CD4-positive, alpha-beta T cell treated with Interleukin-15 for 1 hour (primary cell): ENCODE data around the gene AP2A2.
A peak's percentile ranks its signal among the peaks of the same experiment; 100 is the strongest.

ENCODE experiments used
- DNase-seq: peaks from one replicate; pipeline ENCODE4 v3.0.0-alpha.2; 2020

AP2A2 gene

DNA sequence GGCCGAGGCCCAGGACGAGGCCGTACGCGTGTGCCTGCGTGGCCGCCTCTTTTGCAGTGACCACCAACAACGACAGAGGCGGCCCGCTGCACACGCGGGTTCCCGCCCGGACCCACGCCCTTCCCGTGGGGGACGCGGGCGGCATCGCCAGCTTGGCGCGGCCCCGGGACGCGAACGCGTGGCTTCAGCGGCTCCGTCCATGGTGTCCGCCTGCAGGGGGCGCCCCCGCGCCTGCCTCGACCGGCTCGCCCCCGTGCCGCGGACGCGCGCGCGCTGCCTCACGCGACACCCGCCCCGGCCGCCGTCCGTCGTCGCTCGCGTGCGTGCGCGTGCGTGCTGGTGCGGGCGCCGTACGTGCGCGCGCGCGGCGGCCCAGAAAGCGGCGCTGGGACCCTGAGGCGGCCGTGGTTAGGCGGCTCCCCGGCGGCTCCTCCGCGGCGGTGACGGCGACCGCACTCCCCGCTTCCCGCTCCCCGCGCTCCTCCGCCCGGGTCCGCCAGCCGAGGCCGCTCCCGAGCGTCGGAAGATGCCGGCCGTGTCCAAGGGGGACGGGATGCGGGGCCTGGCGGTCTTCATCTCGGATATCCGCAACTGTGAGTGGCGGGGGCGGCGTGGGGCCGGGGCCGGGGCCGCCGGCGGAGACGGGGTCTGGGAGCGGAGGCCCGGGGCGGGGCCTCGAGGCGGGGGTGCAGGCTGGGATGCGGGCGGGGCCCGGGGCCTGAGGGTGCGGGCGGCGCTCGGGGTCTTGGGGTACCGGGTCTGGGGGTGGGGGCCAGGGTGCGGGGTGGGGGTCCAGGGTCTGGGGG, at the start of gene AP2A2:
AP2A2 (plus strand) TSS at position 375 of the 806 bp plus-strand sequence; CDS start at position 527, 152 bp downstream.
- DNase-seq = peak; percentile 90

DNA sequence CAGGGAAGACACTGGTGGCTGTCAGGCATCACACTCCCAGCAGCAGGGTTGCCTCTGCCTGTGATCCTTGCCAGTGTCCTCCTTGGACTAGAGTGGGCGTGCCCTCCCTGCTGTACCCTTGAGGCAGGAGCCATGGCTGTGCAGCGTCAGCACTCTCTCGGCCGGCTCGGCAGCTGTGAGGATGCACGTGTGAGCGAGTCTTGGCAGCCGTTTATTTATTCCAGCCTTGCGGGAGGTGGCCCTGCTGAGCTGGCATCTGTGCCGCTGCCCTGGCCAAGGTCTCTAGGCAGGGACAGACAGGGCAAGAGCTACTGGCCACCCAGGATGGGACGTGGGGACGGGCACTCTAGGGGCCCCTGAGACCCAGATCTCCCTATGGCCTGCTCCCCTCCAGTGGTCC, 49.1 kb upstream of the AP2A2 start:
- DNase-seq = no peak

DNA sequence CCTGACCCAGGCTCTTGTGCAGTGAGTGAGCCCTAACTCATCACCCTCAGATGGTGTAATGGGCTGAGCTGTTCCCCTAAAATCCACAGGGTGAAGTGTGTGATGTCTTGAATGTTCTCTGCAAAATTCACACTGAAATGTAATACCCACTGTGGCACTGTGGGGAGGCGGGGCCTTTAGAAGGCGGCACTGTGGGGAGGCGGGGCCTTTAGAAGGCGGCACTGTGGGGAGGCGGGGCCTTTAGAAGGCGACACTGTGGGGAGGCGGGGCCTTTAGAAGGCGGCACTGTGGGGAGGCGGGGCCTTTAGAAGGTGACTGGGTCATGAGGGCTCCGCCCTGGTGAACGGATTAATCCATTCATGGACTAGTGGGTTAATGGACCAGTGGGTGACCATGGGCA, 48.1 kb upstream of the AP2A2 start:
- DNase-seq = no peak

DNA sequence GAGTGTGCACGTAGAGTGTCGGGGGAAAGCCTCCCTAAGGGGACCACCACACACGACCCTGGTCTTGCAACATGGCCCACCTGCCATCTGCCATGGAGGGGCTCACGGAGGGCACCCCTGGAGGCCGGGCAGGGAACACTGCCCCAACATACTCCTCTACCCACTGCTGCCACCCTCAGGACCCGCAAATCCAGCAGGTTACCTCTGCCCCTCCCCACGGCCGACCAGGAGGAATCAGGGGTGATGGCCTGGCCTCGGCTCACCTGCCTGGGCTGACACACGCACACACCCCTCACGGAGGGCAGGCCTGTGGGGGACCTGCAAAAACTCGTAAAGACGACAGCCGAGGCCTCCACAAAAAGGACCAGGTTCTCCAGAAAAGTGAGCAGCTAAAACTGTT, 45.2 kb upstream of the AP2A2 start:
- DNase-seq = no peak

DNA sequence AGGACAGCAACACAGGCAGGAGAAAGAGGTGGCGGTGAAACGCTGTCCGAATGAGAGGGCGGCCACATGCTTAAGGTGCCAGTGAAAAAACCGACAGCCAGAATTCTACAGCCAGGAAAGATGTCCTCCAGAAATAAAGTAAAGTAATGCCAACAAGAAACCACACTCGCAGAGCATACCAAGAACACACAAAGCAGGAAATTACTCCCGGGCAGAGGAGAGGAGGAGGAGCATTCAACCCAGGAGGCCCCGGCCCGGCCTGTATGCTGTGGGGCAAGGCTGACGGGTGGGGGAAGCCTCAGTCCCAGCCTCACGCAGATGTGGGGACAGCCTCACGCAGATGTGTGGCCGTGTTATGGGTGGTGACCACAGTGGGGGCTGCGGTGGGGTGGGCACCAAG, 43.1 kb upstream of the AP2A2 start:
- DNase-seq = no peak

DNA sequence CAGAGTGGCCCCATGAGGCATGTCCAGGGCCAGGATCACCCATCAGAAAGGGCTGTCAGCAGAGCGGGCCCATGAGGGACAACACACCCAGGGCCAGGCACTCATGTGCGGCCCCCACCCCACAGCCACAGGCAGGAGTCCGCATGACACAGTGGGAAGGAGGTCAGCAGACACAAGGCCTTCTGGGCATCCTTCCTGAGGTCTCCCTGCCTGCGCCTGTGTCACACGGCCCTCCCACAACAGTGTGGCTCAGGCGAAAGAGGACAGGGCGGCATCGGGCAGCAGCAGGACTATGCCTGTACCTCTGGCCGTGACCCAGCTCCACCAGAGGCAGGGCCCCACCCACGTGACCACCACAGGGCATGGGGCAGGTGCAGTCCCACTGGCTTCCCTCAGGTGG, 42.1 kb upstream of the AP2A2 start:
- no peak for DNase-seq

DNA sequence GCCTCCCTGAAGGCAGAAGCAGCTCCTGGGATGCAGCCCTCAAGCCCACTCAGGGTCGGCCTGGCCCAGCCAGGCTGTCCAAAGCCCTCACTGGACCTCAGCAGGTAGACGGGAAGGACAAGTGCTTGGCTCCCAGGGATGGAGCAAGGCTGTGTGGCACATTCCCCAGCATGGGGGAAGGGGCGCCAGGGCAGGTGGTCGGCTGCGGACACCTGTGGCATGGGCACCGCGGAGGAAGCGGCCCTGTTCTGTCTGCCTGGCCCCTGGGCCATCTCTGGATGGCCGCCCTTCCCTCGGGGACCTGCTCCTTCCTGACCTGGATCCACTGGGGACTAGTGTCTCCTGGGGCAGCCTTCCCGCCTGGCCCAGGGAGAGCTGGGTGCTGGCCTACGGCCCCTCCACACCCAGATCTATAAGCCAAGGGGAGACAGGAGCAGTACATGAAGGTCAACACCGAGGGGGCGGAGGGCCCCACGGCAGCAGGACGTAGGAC, 41.0 kb upstream of the AP2A2 start:
- DNase-seq = no peak

DNA sequence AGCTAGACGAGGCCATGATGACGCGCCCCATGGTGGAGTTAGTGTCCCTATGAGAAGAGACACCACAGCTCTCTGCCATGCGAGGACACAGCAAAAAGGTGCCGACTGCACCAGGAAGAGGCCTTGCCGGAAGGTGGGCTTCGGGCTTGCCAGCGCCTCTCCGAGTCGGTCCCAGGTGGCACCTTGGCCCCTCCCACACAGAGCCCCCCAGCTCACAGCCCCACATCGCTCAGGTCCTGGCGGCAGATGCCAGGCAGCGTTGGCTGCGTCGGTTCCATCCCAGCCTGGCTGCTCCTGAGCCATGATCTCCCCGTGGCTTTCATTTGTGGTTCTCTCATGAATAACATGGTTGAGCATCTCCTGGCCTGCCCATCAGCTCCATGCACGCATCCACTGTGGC, 39.1 kb upstream of the AP2A2 start:
- no peak for DNase-seq

DNA sequence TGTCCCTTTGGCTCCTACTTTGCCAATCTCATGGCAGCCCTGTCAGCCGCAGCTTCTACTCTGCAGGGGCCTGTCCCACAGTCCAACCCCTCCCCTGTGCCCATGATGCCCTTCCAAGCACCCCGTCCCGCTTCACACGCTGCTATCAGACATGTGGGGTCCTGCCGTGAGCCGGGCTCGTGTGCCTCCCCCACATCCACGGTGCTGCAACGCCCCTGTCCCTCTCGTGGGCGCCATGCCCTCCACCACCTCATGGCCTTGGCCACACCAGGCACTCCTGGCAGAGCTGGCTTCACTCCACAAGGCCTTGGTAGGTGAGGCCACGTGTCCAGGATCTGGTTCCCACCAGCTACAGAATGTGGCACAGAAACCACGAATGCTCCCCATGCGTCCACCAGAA, 38.1 kb upstream of the AP2A2 start:
- DNase-seq = no peak

DNA sequence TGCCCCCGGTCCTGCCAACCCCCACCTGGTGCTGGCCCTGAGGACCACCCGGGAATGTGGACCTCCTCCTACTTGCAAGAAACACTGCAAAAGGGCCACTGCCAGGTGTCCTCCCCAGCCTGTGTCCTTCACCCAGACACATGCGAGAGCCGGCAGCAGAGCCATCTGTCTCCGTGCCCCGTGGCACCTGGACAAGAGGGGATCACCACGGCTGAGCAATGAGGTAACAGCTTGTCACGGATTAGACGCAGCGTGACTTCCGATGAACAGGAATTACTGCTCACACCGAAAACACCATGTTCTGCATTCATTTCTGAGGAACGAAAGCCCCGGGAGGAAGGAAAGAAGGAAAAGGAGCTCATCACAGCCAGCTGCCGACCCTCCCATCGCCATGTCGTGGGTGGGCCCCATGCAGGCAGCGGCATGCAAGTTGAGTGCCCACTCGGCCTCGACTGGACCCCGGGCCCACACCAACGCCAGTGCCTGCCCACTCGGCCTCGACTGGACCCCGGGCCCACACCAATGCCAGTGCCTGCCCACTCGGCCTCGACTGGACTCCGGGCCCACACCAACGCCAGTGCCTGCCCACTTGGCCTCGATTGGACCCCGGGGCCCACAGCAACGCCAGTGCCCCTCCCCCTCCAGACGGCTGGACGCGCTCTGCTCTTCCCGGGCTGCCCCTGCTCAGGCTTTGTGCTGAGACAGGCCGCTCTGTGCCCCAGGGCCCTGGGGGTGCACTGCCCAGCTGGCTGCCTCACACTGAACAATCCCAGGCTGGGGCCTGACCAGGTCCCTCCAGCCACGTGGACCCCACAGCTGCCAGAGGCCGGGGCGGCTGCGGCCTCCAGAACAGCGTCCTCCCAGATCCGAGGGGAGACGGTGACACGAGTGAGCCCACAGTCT, 37.1 kb upstream of the AP2A2 start:
- no peak for DNase-seq

DNA sequence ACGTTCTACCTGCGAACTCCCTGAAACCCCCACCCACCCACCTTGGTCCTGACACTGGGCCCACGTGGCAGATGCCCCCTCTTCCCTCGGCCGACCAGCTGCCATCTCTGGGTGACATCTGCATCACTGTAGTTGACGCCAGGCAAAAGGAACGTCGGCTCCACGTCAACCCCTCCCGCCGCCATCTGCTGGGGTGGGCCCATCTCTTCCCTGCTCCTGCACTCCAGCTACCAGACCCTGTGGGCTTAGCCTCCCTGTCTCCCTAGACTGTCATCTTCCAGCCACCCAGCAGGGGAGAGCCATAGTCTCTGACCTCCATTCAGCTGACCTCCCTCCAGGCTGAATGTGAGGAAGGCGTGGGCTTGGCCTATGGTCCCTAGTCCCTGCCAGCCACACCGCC, 36.4 kb upstream of the AP2A2 start:
- DNase-seq = no peak

DNA sequence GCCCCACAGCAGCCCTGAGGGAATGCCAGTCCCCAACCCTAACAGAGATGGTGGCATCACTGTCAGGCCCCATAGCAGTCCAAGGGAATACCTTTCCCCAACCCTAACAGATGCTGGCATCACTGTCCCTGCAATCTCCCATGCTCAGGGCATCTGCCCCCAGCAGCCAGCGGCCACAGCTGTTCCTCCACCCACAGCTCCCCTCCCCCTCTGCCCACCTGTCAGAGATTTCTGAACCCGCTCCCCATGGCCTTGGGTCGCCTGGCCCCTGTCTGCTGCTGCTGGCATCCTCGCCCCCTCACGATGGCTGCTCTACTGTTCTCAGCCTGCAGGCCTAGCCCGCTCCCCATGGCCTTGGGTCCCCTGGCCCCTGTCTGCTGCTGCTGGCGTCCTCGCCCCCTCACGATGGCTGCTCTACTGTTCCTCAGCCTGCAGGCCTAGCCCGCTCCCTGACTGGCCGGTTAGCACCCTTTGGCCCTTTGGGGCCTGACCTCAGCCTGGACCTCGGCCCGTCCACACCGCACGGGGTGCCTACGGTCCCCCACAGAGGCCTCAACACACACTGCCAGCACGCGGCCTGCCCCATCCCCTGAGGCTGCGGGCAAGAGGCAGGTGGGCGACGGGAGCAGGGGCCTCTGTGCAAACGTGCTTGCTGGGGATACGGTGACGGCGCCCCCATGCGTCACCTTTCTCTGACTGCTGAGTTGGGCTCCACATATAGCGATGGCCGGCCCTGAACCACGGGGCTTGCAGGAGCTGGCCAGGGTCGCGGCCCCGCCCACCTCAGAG, 35.8 kb upstream of the AP2A2 start:
- DNase-seq = no peak

DNA sequence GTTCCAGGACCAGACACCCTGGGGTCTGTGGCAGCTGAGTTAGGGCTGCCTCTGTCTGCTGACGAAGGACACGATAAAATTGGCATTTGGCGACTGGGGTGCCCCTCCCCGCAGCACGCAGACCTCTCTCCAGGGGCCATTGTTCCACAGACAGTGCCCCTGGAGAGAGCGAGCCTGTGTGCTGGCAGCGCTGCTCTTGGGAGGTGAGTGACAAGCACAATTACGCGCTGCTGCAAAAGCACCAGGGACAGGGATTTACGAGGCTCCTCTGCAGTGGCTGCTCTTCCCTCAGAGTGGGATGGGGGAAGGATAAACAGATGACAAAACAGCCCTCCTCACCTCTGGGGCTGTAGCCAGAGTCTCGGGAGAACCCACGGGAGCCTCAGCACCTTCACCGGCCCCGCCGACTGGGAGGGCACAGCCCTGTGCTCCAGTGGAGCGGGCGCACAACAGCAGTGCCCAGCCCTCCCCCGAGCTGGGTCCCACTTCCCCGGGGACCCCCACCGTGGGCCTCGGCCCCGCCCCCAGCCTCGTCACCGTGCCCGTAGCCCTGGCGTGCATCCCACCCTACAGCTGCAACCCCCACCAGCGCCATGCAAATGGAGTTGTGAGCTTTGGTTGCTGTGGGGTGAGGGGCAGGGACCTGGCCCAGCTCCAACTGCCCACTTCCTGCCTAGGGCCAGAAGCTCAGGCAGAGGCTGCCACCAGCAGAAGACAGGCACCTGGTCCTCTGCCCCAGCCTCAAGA, 34.7 kb upstream of the AP2A2 start:
- DNase-seq = no peak

DNA sequence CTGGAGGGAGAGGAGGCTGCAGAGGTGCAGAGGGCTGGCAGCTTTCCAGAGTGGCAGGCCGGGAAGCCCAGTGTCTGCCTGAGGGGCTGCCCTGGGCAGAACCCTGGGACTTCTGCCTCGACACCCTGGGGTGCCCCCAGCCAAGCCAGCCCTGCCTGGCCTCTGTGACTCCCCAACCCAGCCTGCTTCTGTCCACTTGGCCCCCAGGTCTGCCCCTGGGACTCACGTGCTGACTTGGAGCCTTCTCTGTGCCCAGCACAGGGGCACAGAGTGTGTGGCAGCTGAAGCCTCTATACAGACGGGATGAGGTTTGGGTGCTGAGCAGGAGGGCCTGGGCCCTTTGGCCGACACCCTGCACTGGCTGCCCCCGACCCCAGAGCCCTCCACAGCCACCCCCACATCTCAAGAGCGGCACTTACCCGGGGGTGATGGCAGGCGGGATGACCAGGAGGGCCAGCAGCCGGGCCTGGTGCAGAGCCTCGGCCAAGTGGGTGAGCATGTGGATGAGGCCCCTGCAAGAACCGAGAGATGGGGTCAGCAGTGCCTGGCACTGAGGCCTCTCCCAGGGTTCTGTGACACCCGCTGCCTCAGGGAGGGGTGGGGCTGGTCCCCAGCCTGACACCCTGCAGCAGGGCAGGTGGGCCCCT, 32.5 kb upstream of the AP2A2 start:
- no peak for DNase-seq

DNA sequence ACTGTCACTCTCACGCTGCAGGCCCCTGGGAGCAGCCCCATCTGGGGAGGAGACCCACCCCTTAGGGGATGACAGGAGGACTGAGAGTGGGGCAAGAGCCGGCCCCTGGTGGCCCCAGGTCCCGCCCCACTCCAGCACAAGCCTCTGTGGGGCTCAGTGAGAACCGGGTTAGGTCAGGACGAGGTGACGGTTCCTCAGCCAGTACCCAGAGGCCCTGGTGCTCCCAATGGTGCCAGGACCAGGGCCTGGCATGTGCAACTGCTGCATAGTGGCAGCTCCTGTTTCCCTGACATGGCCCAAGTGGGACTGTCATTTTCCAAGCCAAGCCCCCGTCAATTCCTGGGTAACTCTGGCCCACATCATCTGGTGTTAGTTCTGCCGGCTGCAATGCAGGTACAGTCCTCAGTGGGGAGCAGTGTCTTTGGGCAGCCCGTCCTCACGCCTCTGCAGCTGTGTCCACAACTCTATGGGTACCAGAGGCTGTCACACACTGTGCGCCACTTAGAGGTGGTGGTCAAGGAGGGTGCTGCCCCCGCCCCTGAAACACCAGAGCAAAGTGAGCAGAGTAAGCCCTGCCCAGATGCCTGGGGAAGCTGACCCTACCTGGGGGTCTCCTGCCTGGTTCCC, 31.0 kb upstream of the AP2A2 start:
- no peak for DNase-seq

DNA sequence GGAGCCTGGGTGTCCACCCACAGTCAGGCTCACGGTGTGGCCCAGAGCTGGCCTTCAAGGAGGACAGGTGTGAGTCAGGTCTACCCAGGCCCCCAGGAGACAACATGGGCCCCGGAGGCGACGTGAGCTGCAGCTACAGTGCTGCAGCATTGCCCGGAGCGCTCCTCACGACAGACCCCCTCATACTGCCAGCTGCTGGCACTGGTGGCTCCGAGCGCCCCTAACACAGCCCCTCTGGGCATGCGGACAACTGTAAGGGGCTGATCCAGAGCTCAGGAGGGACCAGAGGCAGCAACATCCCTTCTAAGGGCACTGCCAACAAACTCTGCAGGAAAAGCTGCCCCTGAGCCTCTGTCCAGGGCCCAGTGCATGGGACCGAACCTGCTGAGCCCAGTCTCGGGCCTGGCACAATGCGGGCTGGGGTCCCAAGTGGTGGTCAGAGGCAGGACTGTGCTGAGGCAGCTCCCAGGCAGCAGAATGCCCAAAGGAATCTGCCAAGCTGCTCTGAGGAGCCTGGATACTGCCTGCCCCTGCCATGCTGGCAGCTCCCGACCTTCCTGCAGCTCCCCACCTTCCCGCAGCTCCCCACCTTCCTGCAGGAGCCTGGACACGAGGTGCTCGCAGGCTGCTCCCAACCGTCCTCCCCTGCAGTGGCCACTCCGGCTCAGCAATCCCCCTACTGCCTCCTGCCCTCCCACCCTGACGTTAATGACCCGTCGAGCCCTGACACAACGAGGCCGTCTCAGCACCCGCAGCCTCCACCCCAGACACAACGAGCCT, 30.1 kb upstream of the AP2A2 start:
- DNase-seq = no peak

DNA sequence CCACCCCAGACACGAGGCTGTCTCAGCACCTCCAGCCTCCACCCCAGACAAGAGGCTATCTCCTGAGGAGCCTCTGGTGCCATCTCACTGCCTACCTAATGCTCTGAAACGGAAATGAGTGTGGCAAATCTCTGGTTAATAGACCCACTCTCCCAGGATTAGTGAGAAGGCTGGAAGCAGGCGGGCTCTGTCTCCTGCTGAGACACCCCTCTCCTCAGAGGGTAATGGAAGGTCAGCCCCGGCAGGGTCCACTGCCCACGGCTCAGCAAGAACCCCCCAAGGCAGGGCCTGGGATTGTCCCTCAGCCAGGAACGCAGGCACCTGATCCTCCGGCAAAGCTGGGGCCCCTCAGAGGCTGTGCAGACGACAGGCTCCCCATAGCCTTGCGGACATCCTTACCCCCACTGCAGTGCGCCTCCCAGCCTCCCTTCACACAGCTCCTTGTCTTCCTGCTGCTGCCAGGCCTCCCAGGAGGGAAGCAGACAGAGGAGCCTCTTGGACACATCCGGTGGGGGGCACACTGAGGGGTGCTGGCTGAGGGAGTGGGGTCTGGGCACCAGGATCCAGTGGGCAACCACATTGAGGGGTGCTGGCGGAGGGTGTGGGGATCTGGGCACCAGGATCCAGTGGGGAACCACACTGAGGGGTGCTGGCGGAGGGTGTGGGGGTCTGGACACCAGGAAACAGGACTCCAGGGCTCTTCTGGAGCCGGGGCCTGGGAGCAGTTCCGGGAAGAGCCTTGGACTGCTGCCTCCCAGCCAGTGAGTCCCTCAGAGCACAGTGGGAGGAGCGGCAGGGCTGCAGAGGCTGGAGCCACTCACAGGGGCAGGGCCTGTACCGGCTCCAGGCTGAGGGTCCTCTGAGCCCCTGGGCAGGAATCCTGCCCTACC, 28.2 kb upstream of the AP2A2 start:
- DNase-seq = no peak

DNA sequence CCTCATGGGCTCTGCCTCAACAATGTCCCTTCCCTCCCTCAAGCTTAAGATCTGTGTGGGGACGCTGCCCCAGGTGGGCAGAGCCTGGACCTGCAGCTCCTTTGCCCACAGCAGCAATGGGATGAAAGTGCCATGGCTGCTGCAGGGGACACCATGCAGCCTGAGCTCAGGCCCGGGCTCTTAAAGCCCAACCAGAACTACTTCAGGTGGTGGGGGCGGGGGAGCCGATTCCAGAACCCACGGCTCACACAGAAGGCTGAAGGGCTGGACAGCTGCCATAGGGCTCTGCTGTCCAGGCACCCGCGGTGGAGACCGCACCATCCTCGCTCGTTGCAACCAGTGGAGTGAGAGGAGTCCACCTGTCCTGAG, 27.5 kb upstream of the AP2A2 start:
- DNase-seq = no peak

DNA sequence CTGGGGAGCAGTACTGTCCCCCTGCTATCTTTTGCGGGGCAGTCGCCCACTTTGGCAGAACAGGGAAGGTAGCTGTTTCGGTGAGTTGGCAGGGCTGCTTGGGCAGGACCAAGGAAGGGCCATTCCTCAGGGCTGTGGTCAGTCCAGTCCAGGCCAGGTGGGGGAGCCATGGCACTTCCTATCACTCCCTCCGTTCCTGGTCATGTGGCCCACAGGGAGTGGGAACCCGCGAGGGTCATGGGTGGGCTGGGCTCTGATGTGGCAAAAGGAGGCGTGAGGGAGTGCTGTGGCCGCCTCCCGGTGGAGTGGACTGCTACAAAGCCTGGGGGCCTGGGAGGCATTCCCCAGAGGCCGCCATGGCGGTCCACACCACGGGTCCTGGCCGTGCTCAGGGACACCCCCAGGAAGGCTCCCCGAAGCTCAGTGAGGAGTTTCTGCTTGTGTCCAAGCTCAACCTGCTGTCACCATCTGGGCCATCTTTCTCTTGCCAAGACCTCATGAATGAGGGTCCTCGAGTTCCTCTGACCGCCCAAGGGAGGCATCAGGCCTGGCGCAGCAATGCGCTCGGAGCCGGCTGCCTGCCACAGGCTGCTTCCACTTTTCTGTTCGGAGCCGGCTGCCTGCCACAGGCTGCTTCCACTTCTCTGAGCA, 27.0 kb upstream of the AP2A2 start:
- no peak for DNase-seq
